BLaER1 (cell line): Measurements from ENCODE around the gene ARHGAP8.

Experiments used
- H3K27ac ChIP-seq: shearing (Covaris generic); formaldehyde crosslinking; 2 replicates; pipeline ENCODE4 v1.8.1; 2022
- H3K27me3 ChIP-seq: shearing (Covaris generic); formaldehyde crosslinking; 2 replicates; pipeline ENCODE4 v1.8.1; 2022
- H3K36me3 ChIP-seq: shearing (Covaris generic); formaldehyde crosslinking; 2 replicates; pipeline ENCODE4 v1.8.1; 2022
- H3K4me1 ChIP-seq: shearing (Covaris generic); formaldehyde crosslinking; 2 replicates; pipeline ENCODE4 v1.8.1; 2022
- H3K4me2 ChIP-seq: shearing (Covaris generic); formaldehyde crosslinking; 2 replicates; pipeline ENCODE4 v1.8.1; 2022
- H3K4me3 ChIP-seq: shearing (Covaris generic); formaldehyde crosslinking; 2 replicates; pipeline ENCODE4 v1.8.1; 2022
- H3K9ac ChIP-seq: shearing (Covaris generic); formaldehyde crosslinking; 2 replicates; pipeline ENCODE4 v1.8.1; 2022
- H3K9me3 ChIP-seq: shearing (Covaris generic); formaldehyde crosslinking; 2 replicates; pipeline ENCODE4 v1.8.1; 2022
- H4K20me1 ChIP-seq: shearing (Covaris generic); formaldehyde crosslinking; 2 replicates; pipeline ENCODE4 v1.8.1; 2022
- Cebpa-rat ChIP-seq: shearing (Covaris generic); IDR thresholded peaks from 2 replicates; pipeline ENCODE4 v1.8.1; 2022

ARHGAP8 gene

GRCh38 chr22:44731357-44731970 lies 20.9 kb upstream of the ARHGAP8 start:
- Histone ChIP-seq H3K9ac (no peak overlapping the region), H3K4me3 (no peak overlapping the region), H3K27ac (no peak overlapping the region), H3K36me3 (peaks cover 41% of the 10 kb centered on the region), H3K27me3 (no peaks in the 10 kb centered on the region), H3K4me1 (peaks cover 79% of the 10 kb centered on the region), H3K9me3 (no peaks in the 10 kb centered on the region), H4K20me1 (peaks cover 99% of the 10 kb centered on the region), H3K4me2 (no peak overlapping the region; the same call in 1 of the 2 replicates)
- TF ChIP-seq Cebpa-rat = no peak

DNA sequence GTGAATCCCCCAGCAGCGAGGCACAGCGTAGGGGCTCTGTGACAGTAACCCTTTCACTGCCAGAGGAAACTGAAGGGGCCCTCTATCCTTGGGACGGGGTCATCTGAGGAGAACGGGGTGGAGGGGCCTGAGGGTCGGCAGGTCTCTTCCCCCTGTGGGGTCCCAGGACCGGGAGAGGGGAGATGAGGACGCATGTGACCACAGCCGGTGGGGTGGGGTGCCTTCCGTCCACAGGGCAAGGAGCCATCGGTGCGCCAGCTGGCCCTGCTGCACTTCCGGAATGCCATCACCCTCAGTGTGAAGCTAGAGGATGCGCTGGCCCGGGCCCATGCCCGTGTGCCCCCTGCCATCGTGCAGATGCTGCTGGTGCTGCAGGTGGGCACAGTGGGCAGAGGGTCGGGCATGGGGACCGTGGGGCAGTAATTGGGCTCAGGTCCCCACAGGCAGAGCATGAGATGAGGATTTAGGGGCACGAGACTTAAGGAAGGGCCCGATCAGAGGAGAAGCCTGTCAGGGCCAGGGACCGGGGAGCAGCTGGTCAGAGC lies 20.3 kb upstream of the ARHGAP8 start:
- Histone ChIP-seq H3K9me3 (no peaks in the 10 kb centered on the region), H3K27ac (no peak overlapping the region), H3K4me3 (no peak overlapping the region), H3K9ac (no peak overlapping the region), H3K4me1 (peaks cover 73% of the 10 kb centered on the region), H4K20me1 (peaks cover 99% of the 10 kb centered on the region), H3K27me3 (no peaks in the 10 kb centered on the region), H3K36me3 (peaks cover 35% of the 10 kb centered on the region), H3K4me2 (no peak overlapping the region)
- TF ChIP-seq Cebpa-rat = no peak

- H3K36me3 ChIP-seq = peaks cover 29% of the 10 kb centered on the region
- TF ChIP-seq Cebpa-rat = no peak
- no peak overlapping the region for H3K27ac ChIP-seq
- H3K4me2 ChIP-seq = no peak overlapping the region
- H3K4me3 ChIP-seq = no peak overlapping the region
- H3K9ac ChIP-seq = no peak overlapping the region
- no peaks in the 10 kb centered on the region for H3K9me3 ChIP-seq
- peaks cover 99% of the 10 kb centered on the region for H4K20me1 ChIP-seq
- H3K4me1 ChIP-seq = peaks cover 67% of the 10 kb centered on the region
- no peaks in the 10 kb centered on the region for H3K27me3 ChIP-seq
Measured at GRCh38 chr22:44732661-44733060, 19.7 kb upstream of the ARHGAP8 start.

DNA sequence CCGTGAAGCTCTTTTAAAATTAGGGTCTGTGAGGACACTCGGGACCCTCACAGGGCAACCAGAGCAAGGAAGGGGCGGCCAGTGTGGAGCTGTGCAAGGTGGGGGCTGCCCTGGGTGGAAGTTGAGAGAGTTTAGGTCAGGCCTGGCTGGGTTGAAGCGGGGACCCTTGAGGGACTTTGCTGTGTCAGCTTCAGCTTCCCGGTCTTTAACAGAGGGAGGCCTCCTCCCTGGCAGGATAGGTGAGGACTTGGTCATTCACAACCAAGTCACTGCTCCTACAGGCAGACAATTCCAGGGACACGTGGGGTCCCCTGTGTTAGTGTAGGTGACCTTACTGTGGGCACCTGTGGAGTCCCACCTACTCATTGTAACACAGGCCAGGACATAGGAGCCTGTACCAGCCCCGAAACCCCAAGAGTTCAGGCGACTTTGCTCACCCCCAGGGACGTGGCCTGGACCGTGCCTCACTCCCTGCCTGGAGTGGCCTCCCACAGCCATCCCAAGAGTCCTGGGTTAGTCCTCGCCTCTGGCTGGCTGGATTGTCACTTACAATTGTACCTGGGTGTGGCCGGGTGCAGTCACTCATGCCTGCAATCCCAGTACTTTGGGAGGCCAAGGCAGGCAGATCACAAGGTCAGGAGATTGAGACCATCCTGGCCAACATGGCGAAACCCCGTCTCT lies 18.8 kb upstream of the ARHGAP8 start:
- no peak for TF ChIP-seq Cebpa-rat
- H3K36me3 ChIP-seq = peaks cover 23% of the 10 kb centered on the region; the same call in 1 of the 2 replicates
- H3K27ac ChIP-seq = no peak overlapping the region
- no peaks in the 10 kb centered on the region for H3K27me3 ChIP-seq
- no peak overlapping the region for H3K4me3 ChIP-seq
- H4K20me1 ChIP-seq = peaks cover 95% of the 10 kb centered on the region
- no peak overlapping the region for H3K4me2 ChIP-seq
- H3K9ac ChIP-seq = no peak overlapping the region
- no peaks in the 10 kb centered on the region for H3K9me3 ChIP-seq
- peaks cover 58% of the 10 kb centered on the region for H3K4me1 ChIP-seq

- Histone ChIP-seq H3K9me3 (no peaks in the 10 kb centered on the region), H3K4me2 (0 out of 2 replicates have a peak overlapping the region, but pooled peaks have one; percentile 26), H3K27me3 (no peaks in the 10 kb centered on the region), H3K9ac (no peak overlapping the region), H3K27ac (no peak overlapping the region), H3K36me3 (peaks cover 23% of the 10 kb centered on the region; the same call in 1 of the 2 replicates), H3K4me1 (peaks cover 51% of the 10 kb centered on the region), H4K20me1 (peaks cover 93% of the 10 kb centered on the region), H3K4me3 (no peak overlapping the region)
- TF ChIP-seq Cebpa-rat = no peak
Measured at GRCh38 chr22:44734278-44734677, 18.1 kb upstream of the ARHGAP8 start.

DNA sequence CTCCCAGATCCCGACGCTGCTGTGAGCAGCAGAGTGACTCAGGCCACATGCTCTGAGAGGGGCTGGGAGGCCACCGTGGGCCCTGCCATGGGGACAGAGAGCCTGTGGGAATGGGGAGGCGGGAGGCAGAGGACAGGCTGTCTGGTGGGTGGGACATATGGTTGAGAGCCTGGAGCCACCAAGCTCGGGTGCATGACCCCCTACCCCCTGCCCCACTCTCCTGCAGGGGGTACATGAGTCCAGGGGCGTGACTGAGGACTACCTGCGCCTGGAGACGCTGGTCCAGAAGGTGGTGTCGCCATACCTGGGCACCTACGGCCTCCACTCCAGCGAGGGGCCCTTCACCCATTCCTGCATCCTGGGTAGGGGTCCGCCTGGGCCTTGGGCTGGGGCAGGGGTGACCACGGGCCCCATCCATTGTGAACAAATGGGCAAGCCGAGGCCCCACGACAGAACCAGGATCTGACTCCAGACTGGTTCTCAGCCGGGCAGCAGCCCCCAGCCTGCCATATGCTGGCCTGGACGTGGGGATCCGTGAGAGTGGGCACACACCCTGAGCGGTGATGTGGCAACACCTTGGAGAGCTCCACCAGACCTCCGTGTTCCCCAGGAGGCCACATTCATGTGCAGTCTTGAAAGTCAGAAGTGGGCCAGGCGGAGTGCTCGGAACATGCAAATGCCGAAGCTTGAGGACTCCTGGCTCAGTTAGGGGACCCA lies 17.4 kb upstream of the ARHGAP8 start:
- Histone ChIP-seq H3K27me3 (no peaks in the 10 kb centered on the region), H3K4me1 (peaks cover 44% of the 10 kb centered on the region), H3K4me2 (no peak overlapping the region), H3K9ac (no peak overlapping the region), H3K27ac (no peak overlapping the region), H3K9me3 (no peaks in the 10 kb centered on the region), H3K36me3 (peaks cover 23% of the 10 kb centered on the region; the same call in 1 of the 2 replicates), H3K4me3 (no peak overlapping the region), H4K20me1 (peaks cover 90% of the 10 kb centered on the region)
- no peak for TF ChIP-seq Cebpa-rat

GRCh38 chr22:44735518-44736428 lies 16.6 kb upstream of the ARHGAP8 start:
- peaks cover 18% of the 10 kb centered on the region; the same call in 1 of the 2 replicates for H3K36me3 ChIP-seq
- H3K9me3 ChIP-seq = no peaks in the 10 kb centered on the region
- H3K27ac ChIP-seq = no peak overlapping the region
- no peak for TF ChIP-seq Cebpa-rat
- H3K4me3 ChIP-seq = no peak overlapping the region
- H3K4me2 ChIP-seq = peak overlapping the region; percentile 17; the same call in 1 of the 2 replicates
- peaks cover 86% of the 10 kb centered on the region for H4K20me1 ChIP-seq
- no peak overlapping the region for H3K9ac ChIP-seq
- H3K27me3 ChIP-seq = no peaks in the 10 kb centered on the region
- H3K4me1 ChIP-seq = peaks cover 36% of the 10 kb centered on the region

DNA sequence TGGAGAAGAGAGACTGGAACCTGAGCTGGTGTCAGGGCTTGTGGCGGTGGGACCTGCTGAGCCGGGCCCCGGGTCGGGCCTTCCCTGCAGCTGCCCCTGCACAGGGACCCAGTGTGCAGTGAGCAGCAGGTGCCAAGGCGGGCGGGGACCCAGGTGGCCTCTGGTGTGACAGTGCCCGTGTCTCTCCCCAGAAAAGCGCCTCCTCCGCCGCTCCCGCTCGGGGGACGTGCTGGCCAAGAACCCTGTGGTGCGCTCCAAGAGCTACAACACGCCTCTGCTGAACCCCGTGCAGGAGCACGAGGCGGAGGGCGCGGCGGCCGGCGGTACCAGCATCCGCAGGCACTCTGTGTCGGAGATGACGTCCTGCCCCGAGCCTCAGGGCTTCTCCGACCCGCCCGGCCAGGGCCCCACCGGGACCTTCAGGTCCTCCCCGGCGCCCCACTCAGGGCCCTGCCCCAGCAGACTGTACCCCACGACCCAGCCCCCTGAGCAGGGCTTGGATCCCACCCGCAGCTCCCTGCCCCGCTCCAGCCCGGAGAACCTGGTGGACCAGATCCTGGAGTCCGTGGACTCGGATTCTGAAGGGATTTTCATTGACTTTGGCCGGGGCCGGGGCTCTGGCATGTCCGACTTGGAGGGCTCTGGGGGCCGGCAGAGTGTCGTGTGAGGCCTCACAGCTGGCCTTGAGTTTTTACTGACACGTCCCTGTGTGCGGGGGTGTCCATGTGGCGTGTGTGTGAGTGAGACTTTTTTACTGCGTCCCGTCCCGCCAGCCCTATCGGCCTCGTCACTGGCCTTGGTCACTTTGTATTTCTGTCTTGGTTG lies 15.6 kb upstream of the ARHGAP8 start:
- H3K36me3 ChIP-seq = peaks cover 8% of the 10 kb centered on the region; the same call in 1 of the 2 replicates
- H3K4me3 ChIP-seq = no peak overlapping the region
- no peak for TF ChIP-seq Cebpa-rat
- no peak overlapping the region for H3K27ac ChIP-seq
- peaks cover 29% of the 10 kb centered on the region; the same call in 1 of the 2 replicates for H3K4me1 ChIP-seq
- no peaks in the 10 kb centered on the region for H3K9me3 ChIP-seq
- H4K20me1 ChIP-seq = peaks cover 80% of the 10 kb centered on the region
- no peaks in the 10 kb centered on the region for H3K27me3 ChIP-seq
- no peak overlapping the region for H3K4me2 ChIP-seq
- no peak overlapping the region for H3K9ac ChIP-seq
